NCI-H460 (cell line): ENCODE measurements around the gene TMEM38B. TPM values are rescaled to one million over a fixed set of nuclear protein-coding genes. Genes with fewer than 3 reads are reported as not detected.
"Not testable (repeated sequence)": the region's sequence is repeated elsewhere in the genome, so short reads cannot be mapped to it uniquely, and the experiment has no call there.

Experiments used
- DNase-seq: peaks from one replicate; pipeline ENCODE4 v3.0.0-alpha.2; 2016; ENCODE audit warnings: low read depth; ENCODE audit errors: extremely low read depth
- total RNA-seq: library from RNA; depleted of rRNA; stranded (reverse); fragments of >200 nt; shearing (Covaris generic); gene quantifications from 2 replicates; pipeline ENCODE4 v1.2.3, GENCODE V29; 2014

The TMEM38B gene
- total RNA-seq, 1 experiment from 2014 or later: 30.3 TPM

GRCh38 chr9:105681313-105681712, 13.0 kb upstream of the TMEM38B start:
- no peak for DNase-seq

GRCh38 chr9:105681724-105682123, 12.6 kb upstream of the TMEM38B start:
- no peak for DNase-seq

GRCh38 chr9:105683688-105684275, 10.6 kb upstream of the TMEM38B start:
- DNase-seq: no peak

GRCh38 chr9:105686936-105687335, 7.4 kb upstream of the TMEM38B start:
- no peak for DNase-seq

GRCh38 chr9:105690742-105691141, 3.6 kb upstream of the TMEM38B start:
- DNase-seq: no peak

GRCh38 chr9:105693435-105694189, 729 bp upstream of the TMEM38B start:
- no peak for DNase-seq

- DNase-seq: peak; percentile 33
Measured at GRCh38 chr9:105694848-105695581, 674 bp downstream of the TMEM38B start.

- DNase-seq: no peak
Measured at GRCh38 chr9:105696219-105696793, 2.0 kb downstream of the TMEM38B start.

GRCh38 chr9:105697871-105698270, 3.5 kb downstream of the TMEM38B start:
- no peak for DNase-seq

- DNase-seq: no peak
Measured at GRCh38 chr9:105698348-105698870, 4.1 kb downstream of the TMEM38B start.

- DNase-seq: no peak
Measured at GRCh38 chr9:105700668-105701067, 6.3 kb downstream of the TMEM38B start.

GRCh38 chr9:105701145-105701544, 6.8 kb downstream of the TMEM38B start:
- no peak for DNase-seq

GRCh38 chr9:105702207-105702606, 7.9 kb downstream of the TMEM38B start:
- no peak for DNase-seq

- DNase-seq: not testable (repeated sequence)
Measured at GRCh38 chr9:105703638-105704037, 9.3 kb downstream of the TMEM38B start.

GRCh38 chr9:105706156-105706555, 11.8 kb downstream of the TMEM38B start:
- no peak for DNase-seq

- DNase-seq: no peak
Measured at GRCh38 chr9:105708405-105708804, 14.1 kb downstream of the TMEM38B start.

GRCh38 chr9:105710638-105711037, 16.3 kb downstream of the TMEM38B start:
- DNase-seq: no peak

- no peak for DNase-seq
Measured at GRCh38 chr9:105711867-105712266, 17.5 kb downstream of the TMEM38B start.

GRCh38 chr9:105712297-105712696, 18.0 kb downstream of the TMEM38B start:
- DNase-seq: no peak

- DNase-seq: no peak
Measured at GRCh38 chr9:105712773-105713172, 18.4 kb downstream of the TMEM38B start.
